ENCODE data around the gene SMIM10L2A. TPM values are rescaled to one million over a fixed set of nuclear protein-coding genes. Genes with fewer than 3 reads are reported as not detected.

SMIM10L2A gene
- total and polyA plus RNA-seq, 9 donors: 1.8 to 7.1 (median 4.0) TPM

- no peaks in the 10 kb centered on the region for H3K36me3 ChIP-seq
- intact Hi-C loops (cut with DNase I): no loop called here
- TF ChIP-seq POLR2A (IDR thresholded peaks at IDR 0.05) (no peak), CTCF (IDR thresholded peaks at IDR 0.05) (no peak), EP300 (IDR thresholded peaks at IDR 0.05) (no peak)
- DNase-seq: peak in 3 of 5 donors; percentile 5 to 11 (median 10)
- H3K4me1 ChIP-seq (ENCODE audit: insufficient read depth): no peaks in the 10 kb centered on the region
- 64 to 74% (median 68%) methylated on average over 26 to 28 of the region's 28 CpGs for WGBS, 3 donors
- no peaks in the 10 kb centered on the region for H3K9me3 ChIP-seq
- H3K27me3 ChIP-seq: no peaks in the 10 kb centered on the region
- no peak overlapping the region for H3K27ac ChIP-seq
- H3K4me3 ChIP-seq: no peak overlapping the region
Observed at GRCh38 chrX:135437867-135438733, 16.4 kb downstream of the SMIM10L2A start.

- Histone ChIP-seq H3K27me3 (no peaks in the 10 kb centered on the region), H3K4me1 (ENCODE audit: insufficient read depth) (no peaks in the 10 kb centered on the region), H3K36me3 (no peaks in the 10 kb centered on the region), H3K4me3 (no peak overlapping the region), H3K27ac (no peak overlapping the region), H3K9me3 (no peaks in the 10 kb centered on the region)
- WGBS, 3 donors: 77 to 79% (median 78%) methylated on average over 6 to 7 of the region's 7 CpGs
- intact Hi-C loops (cut with DNase I): no loop called here
- TF ChIP-seq POLR2A (IDR thresholded peaks at IDR 0.05) (no peak), EP300 (IDR thresholded peaks at IDR 0.05) (no peak), CTCF (IDR thresholded peaks at IDR 0.05) (no peak)
- DNase-seq: no peak
Observed at GRCh38 chrX:135438734-135439043, 16.9 kb downstream of the SMIM10L2A start.

- Histone ChIP-seq H3K27me3 (no peaks in the 10 kb centered on the region), H3K4me1 (ENCODE audit: insufficient read depth) (no peaks in the 10 kb centered on the region), H3K27ac (no peak overlapping the region), H3K4me3 (no peak overlapping the region), H3K9me3 (no peaks in the 10 kb centered on the region), H3K36me3 (no peaks in the 10 kb centered on the region)
- TF ChIP-seq CTCF (IDR thresholded peaks at IDR 0.05): no peak
- no peak for TF ChIP-seq EP300 (IDR thresholded peaks at IDR 0.05)
- TF ChIP-seq POLR2A (IDR thresholded peaks at IDR 0.05): no peak
- DNase-seq: peak in 1 of 5 donors; percentile 5
- 65 to 75% (median 74%) methylated on average over 7 to 8 of the region's 8 CpGs for WGBS, 3 donors
- intact Hi-C loops (cut with DNase I): no loop called here
Observed at GRCh38 chrX:135449637-135450550, 28.1 kb downstream of the SMIM10L2A start.

- no peaks in the 10 kb centered on the region for H3K9me3 ChIP-seq
- H3K27me3 ChIP-seq: no peaks in the 10 kb centered on the region
- no peak for DNase-seq
- H3K36me3 ChIP-seq: no peaks in the 10 kb centered on the region
- TF ChIP-seq POLR2A (IDR thresholded peaks at IDR 0.05) (no peak), CTCF (IDR thresholded peaks at IDR 0.05) (no peak), EP300 (IDR thresholded peaks at IDR 0.05) (no peak)
- 36 to 47% (median 43%) methylated on average over 3 of the region's 3 CpGs for WGBS, 3 donors
- H3K4me3 ChIP-seq: no peak overlapping the region
- intact Hi-C loops (cut with DNase I): no loop called here
- no peaks in the 10 kb centered on the region for H3K4me1 ChIP-seq (ENCODE audit: insufficient read depth)
- H3K27ac ChIP-seq: no peak overlapping the region
Observed at GRCh38 chrX:135453381-135453780, 31.6 kb downstream of the SMIM10L2A start.

All from ovary (tissue), 9 donors.